Fibroblast of lung (primary cell): ENCODE measurements around the gene MAJIN. TPM values are rescaled to one million over a fixed set of nuclear protein-coding genes. Genes with fewer than 3 reads are reported as not detected.

Experiments
- DNase-seq, 2 donors: peaks; one replicate each; pipeline versions ENCODE4 v3.0.0 to v3.0.0-alpha.2; 2010; ENCODE audit warnings: low read depth in 2 of 2
- H2AFZ ChIP-seq: 2 replicates; pipeline ENCODE4 v1.5.1; 2012; ENCODE audit warnings: low read length, control low read depth, inconsistent platforms
- H3K27ac ChIP-seq: 2 replicates; pipeline ENCODE4 v1.5.1; 2011; ENCODE audit warnings: low read length, control low read depth; ENCODE audit not compliant: insufficient read depth
- H3K27me3 ChIP-seq: 2 replicates; pipeline ENCODE4 v1.5.1; 2011; ENCODE audit warnings: mild to moderate bottlenecking, low read length; ENCODE audit not compliant: control insufficient read depth, insufficient read depth
- H3K36me3 ChIP-seq: 2 replicates; pipeline ENCODE4 v1.5.1; 2011; ENCODE audit warnings: low read length; ENCODE audit not compliant: control insufficient read depth, insufficient read depth
- H3K4me1 ChIP-seq: 2 replicates; pipeline ENCODE4 v1.5.1; 2011; ENCODE audit warnings: low read length; ENCODE audit not compliant: control insufficient read depth, insufficient read depth; ENCODE audit errors: extremely low read depth
- H3K4me2 ChIP-seq: 2 replicates; pipeline ENCODE4 v1.5.1; 2011; ENCODE audit warnings: low read length, control low read depth; ENCODE audit not compliant: insufficient read depth; ENCODE audit errors: extremely low read depth
- H3K4me3 ChIP-seq, 4 experiments: fragments of 200-600 bp in 1 of 4; sonication (generic) in 1 of 4; replicated peaks in 1 of 4; 2 replicates each; pipeline ENCODE4 v1.5.1; 2011 to 2016; ENCODE audit warnings: low read length in 4 of 4, low read depth in 3 of 4, mild to moderate bottlenecking in 3 of 4, control low read depth in 2 of 4, inconsistent platforms in 1 of 4, mixed read lengths in 1 of 4; ENCODE audit not compliant: insufficient read depth in 1 of 4; ENCODE audit errors: control extremely low read depth in 1 of 4
- H3K79me2 ChIP-seq: 2 replicates; pipeline ENCODE4 v1.5.1; 2012; ENCODE audit warnings: mild to moderate bottlenecking, low read length, inconsistent platforms; ENCODE audit not compliant: control insufficient read depth, insufficient read depth
- H3K9ac ChIP-seq: 2 replicates; pipeline ENCODE4 v1.5.1; 2011; ENCODE audit warnings: mild to moderate bottlenecking, low read length, control low read depth; ENCODE audit not compliant: insufficient read depth
- H3K9me3 ChIP-seq: 2 replicates; pipeline ENCODE4 v1.5.1; 2012; ENCODE audit warnings: low read depth, low read length; ENCODE audit not compliant: control insufficient read depth, insufficient read depth
- H4K20me1 ChIP-seq: 2 replicates; pipeline ENCODE4 v1.5.1; 2011; ENCODE audit warnings: low read length; ENCODE audit not compliant: control insufficient read depth, insufficient read depth; ENCODE audit errors: extremely low read depth
- EZH2 ChIP-seq: IDR thresholded peaks from 2 replicates; pipeline ENCODE4 v1.5.1; 2012; ENCODE audit warnings: low read length, control low read depth, mild to moderate bottlenecking; ENCODE audit errors: missing control alignments
- polyA plus RNA-seq, 2 donors: library from polyadenylated mRNA; depleted of rRNA in 1 of 2; stranded (reverse) in 1 of 2; unstranded in 1 of 2; fragments of >200 nt; gene quantifications; 2 replicates each; pipeline ENCODE4 v1.2.1, GENCODE V29; 2011 to 2012; ENCODE audit warnings: missing spikeins in 1 of 2
- total RNA-seq: library from RNA; depleted of rRNA; stranded (reverse); fragments of >200 nt; gene quantifications from 2 replicates; pipeline ENCODE4 v1.2.1, GENCODE V29; 2014
- TF ChIP-seq, protein P1 (sequence below), 2 donors: IDR thresholded peaks in 1 of 2; conservative IDR thresholded peaks in 1 of 2; 1 replicate in 1 of 2; 2 replicates in 1 of 2; pipeline ENCODE4 v1.5.1; 2011 to 2012; ENCODE audit warnings: low read length in 2 of 2, control low read depth in 1 of 2, inconsistent platforms in 1 of 2, low read depth in 1 of 2, mild to moderate bottlenecking in 1 of 2

Gene MAJIN
- total and polyA plus RNA-seq, 2 donors (not counting 1 experiment from before 2014, with no cell fraction given), result not detected

DNA sequence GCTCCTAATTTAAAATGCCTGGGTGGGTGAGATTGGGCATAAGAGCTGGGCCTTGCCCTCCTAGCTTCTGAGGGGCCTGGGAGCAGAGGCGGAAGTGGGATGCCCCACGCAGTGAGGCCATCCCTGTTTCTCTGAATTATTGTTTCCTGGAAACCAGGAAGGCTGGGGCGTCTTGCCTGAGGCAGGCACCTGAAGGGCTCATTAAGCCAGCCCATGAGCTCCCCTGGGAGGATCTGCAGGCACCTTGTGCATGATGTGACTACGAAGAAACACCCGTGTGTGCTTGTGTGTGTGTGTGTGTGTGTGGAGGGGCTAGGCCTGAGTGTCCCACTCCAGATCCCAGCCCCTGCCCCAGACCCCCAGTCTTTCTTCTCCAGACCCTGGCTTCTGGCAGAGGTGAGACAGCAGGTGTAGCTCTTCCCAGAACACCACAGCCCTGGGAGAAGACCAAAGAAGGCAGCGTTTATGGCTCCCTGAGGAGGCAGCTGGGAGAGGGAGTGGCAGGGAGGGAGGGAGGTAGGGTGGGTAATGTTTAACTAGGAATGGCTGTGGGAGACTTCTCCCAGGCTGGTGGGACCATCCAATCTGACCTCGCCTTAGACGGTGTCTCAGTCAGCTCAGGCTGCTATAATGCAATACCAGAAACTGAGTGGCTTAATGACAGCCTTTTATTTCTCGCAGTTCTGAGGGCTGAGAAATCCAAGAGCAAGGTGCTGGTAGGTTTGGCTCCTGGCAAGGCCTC, 27.0 kb upstream of the MAJIN start:
- Histone ChIP-seq H3K27me3 (no peaks in the 10 kb centered on the region), H3K36me3 (no peaks in the 10 kb centered on the region), H3K4me3 (no peak overlapping the region), H4K20me1 (no peaks in the 10 kb centered on the region), H3K4me1 (no peaks in the 10 kb centered on the region), H2AFZ (no peak overlapping the region), H3K9ac (no peak overlapping the region), H3K9me3 (no peaks in the 10 kb centered on the region), H3K4me2 (no peak overlapping the region), H3K27ac (no peak overlapping the region), H3K79me2 (no peaks in the 10 kb centered on the region)
- TF ChIP-seq EZH2, result no peak
- TF ChIP-seq, protein P1, sequence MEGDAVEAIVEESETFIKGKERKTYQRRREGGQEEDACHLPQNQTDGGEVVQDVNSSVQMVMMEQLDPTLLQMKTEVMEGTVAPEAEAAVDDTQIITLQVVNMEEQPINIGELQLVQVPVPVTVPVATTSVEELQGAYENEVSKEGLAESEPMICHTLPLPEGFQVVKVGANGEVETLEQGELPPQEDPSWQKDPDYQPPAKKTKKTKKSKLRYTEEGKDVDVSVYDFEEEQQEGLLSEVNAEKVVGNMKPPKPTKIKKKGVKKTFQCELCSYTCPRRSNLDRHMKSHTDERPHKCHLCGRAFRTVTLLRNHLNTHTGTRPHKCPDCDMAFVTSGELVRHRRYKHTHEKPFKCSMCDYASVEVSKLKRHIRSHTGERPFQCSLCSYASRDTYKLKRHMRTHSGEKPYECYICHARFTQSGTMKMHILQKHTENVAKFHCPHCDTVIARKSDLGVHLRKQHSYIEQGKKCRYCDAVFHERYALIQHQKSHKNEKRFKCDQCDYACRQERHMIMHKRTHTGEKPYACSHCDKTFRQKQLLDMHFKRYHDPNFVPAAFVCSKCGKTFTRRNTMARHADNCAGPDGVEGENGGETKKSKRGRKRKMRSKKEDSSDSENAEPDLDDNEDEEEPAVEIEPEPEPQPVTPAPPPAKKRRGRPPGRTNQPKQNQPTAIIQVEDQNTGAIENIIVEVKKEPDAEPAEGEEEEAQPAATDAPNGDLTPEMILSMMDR (conservative IDR thresholded peaks at IDR 0.05 in 1 of 2, IDR thresholded peaks at IDR 0.05 in 1 of 2; ENCODE audit: low read depth in 1 of 2, low read length in 2 of 2), result no peak
- DNase-seq, result no peak

DNA sequence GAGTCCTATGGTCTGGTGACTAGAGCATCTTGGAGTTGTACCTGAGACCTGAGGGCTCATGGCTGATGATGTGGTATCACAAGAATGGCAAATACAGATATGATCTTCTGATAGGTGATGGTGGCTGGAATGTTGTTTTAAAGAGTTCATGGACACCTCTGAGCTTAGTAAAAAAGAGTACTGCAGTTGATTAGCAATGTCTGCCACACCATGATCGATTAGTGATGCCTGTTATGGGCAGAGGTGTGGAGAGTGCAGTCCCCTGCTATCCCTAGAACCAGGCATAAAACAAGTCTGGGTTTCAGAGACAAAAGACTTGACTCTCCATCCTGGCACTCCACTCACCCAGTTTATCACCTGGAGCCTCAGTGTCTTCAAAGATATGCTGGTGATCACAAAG, 26.2 kb upstream of the MAJIN start:
- H3K9me3 ChIP-seq, result no peaks in the 10 kb centered on the region
- no peak for DNase-seq
- no peak overlapping the region for H3K4me3 ChIP-seq
- no peaks in the 10 kb centered on the region for H3K79me2 ChIP-seq
- H3K36me3 ChIP-seq, result no peaks in the 10 kb centered on the region
- TF ChIP-seq, protein P1 (conservative IDR thresholded peaks at IDR 0.05 in 1 of 2, IDR thresholded peaks at IDR 0.05 in 1 of 2; ENCODE audit: low read depth in 1 of 2, low read length in 2 of 2), result no peak
- no peak overlapping the region for H2AFZ ChIP-seq
- H3K27ac ChIP-seq, result no peak overlapping the region
- H3K27me3 ChIP-seq, result no peaks in the 10 kb centered on the region
- no peaks in the 10 kb centered on the region for H3K4me1 ChIP-seq
- no peaks in the 10 kb centered on the region for H4K20me1 ChIP-seq
- H3K4me2 ChIP-seq, result no peak overlapping the region
- H3K9ac ChIP-seq, result no peak overlapping the region

DNA sequence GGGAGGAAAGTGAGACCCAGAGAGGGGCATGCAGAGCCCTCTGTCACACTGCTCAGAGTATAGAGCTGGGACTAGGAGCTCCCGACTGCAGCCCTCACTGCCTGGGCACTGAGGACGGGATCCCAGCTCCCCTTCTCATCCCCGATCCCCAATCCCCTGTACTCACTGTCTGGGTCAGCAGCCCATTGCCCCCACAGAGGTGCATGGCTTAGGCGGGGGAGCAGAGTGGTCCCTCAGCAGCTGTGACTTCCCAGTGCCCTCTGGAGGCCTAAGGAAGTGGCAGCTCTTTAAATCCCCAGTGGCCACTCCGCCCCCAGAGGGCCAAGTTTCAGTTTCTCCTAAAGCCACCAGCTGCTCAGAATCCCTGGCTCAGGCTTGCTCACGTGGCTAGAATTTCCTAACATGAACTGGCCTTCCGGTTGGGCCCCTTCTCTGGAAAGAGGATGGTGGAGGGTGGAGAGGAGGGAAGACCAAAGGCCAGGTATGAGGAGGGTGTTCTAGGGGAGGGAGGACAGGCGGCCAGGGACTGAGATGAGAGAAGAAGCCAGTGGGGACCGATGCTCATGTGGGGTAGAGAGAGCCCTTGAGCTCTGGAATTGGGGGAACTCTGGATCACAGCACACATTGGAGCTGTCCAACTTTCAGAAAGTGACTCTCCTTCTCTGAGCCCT, 24.9 kb upstream of the MAJIN start, which contains the start of gene BATF2:
TSS of gene BATF2 (minus strand) at position 262 of the 671 bp plus-strand sequence. CDS start at position 205, 57 bp downstream.
- H3K36me3 ChIP-seq, result no peaks in the 10 kb centered on the region
- no peaks in the 10 kb centered on the region for H3K4me1 ChIP-seq
- H3K27me3 ChIP-seq, result no peaks in the 10 kb centered on the region
- peak within 1 kb of the TSS; percentile 76 for H2AFZ ChIP-seq
- no peaks in the 10 kb centered on the region for H3K9me3 ChIP-seq
- peak; percentile 57 to 87 for DNase-seq
- H3K4me3 ChIP-seq, result peak within 1 kb of the TSS; percentile 28 to 59 (median 45)
- no peaks in the 10 kb centered on the region for H4K20me1 ChIP-seq
- no peak within 1 kb of the TSS for H3K9ac ChIP-seq
- H3K4me2 ChIP-seq, result peak within 1 kb of the TSS; percentile 89
- TF ChIP-seq EZH2, result no peak
- TF ChIP-seq, protein P1 (conservative IDR thresholded peaks at IDR 0.05 in 1 of 2, IDR thresholded peaks at IDR 0.05 in 1 of 2; ENCODE audit: low read depth in 1 of 2, low read length in 2 of 2), result peak; percentile 49 to 54
- no peaks in the 10 kb centered on the region for H3K79me2 ChIP-seq
- H3K27ac ChIP-seq, result peak within 1 kb of the TSS; percentile 41
